Neural progenitor cell (in vitro differentiated cells): Measurements from ENCODE around the gene MAN2B2. TPM values are rescaled to one million over a fixed set of nuclear protein-coding genes. Genes with fewer than 3 reads are reported as not detected.

Experiments used
- DNase-seq: peaks from one replicate; pipeline ENCODE4 v3.0.0-alpha.2; 2016; ENCODE audit warnings: low spot score
- H2AFZ ChIP-seq: fragments of 200-600 bp; sonication (generic); replicated peaks from 2 replicates; pipeline ENCODE4 v1.6.1; 2016; ENCODE audit warnings: antibody characterized with exemption
- H3F3A ChIP-seq: fragments of 200-600 bp; sonication (generic); 2 replicates; pipeline ENCODE4 v1.6.1; 2016; ENCODE audit warnings: antibody characterized with exemption, low read depth
- H3K27ac ChIP-seq: fragments of 200-600 bp; sonication (generic); 2 replicates; pipeline ENCODE4 v1.5.1; 2016; ENCODE audit warnings: mild to moderate bottlenecking
- H3K27me3 ChIP-seq: fragments of 200-600 bp; sonication (generic); 2 replicates; pipeline ENCODE4 v1.6.1; 2016; ENCODE audit warnings: mild to moderate bottlenecking, moderate library complexity
- H3K36me3 ChIP-seq: fragments of 200-600 bp; sonication (generic); 2 replicates; pipeline ENCODE4 v1.5.1; 2016
- H3K4me1 ChIP-seq: fragments of 200-600 bp; sonication (generic); 2 replicates; pipeline ENCODE4 v1.6.1; 2016; ENCODE audit warnings: mixed run types
- H3K4me2 ChIP-seq: fragments of 200-600 bp; sonication (generic); 2 replicates; pipeline ENCODE4 v1.6.1; 2016
- H3K4me3 ChIP-seq: fragments of 200-600 bp; sonication (generic); 2 replicates; pipeline ENCODE4 v1.5.1; 2016
- H3K79me2 ChIP-seq: fragments of 200-600 bp; sonication (generic); 2 replicates; pipeline ENCODE4 v1.6.1; 2016; ENCODE audit warnings: low read depth
- H3K9ac ChIP-seq: fragments of 200-600 bp; sonication (generic); 2 replicates; pipeline ENCODE4 v1.6.1; 2016
- H3K9me3 ChIP-seq: fragments of 200-600 bp; sonication (generic); 2 replicates; pipeline ENCODE4 v1.5.1; 2016; ENCODE audit warnings: low read depth
- H4K20me1 ChIP-seq: fragments of 200-600 bp; sonication (generic); 2 replicates; pipeline ENCODE4 v1.6.1; 2016; ENCODE audit warnings: low read depth
- H3K27ac Mint-ChIP-seq: 3 replicates; pipeline ENCODE4 v1.8.0; 2021; ENCODE audit warnings: mixed read lengths
- H3K27me3 Mint-ChIP-seq: 2 replicates; pipeline ENCODE4 v1.8.0; 2022; ENCODE audit warnings: low read depth, mild to moderate bottlenecking, inconsistent platforms, moderate library complexity, mixed read lengths; ENCODE audit not compliant: insufficient read depth
- H3K36me3 Mint-ChIP-seq: 3 replicates; pipeline ENCODE4 v1.8.0; 2021; ENCODE audit warnings: mixed read lengths
- H3K4me1 Mint-ChIP-seq: 3 replicates; pipeline ENCODE4 v1.8.0; 2021; ENCODE audit warnings: mixed read lengths
- H3K4me3 Mint-ChIP-seq: 3 replicates; pipeline ENCODE4 v1.8.0; 2021; ENCODE audit warnings: mild to moderate bottlenecking, moderate library complexity, mixed read lengths
- H3K9me3 Mint-ChIP-seq: 3 replicates; pipeline ENCODE4 v1.8.0; 2020; ENCODE audit warnings: mixed read lengths
- EZH2 ChIP-seq: fragments of 200-600 bp; sonication (generic); IDR thresholded peaks from 2 replicates; pipeline ENCODE4 v1.6.1; 2017; ENCODE audit warnings: antibody characterized with exemption, mild to moderate bottlenecking, moderate library complexity
- EZH2phosphoT487 ChIP-seq: fragments of 200-600 bp; sonication (generic); IDR thresholded peaks from 2 replicates; pipeline ENCODE4 v1.6.1; 2017; ENCODE audit warnings: antibody characterized with exemption
- total RNA-seq: library from RNA; depleted of rRNA; stranded (reverse); fragments of >200 nt; gene quantifications from 2 replicates; pipeline ENCODE4 v1.2.3, GENCODE V29; 2015; ENCODE audit warnings: low replicate concordance
- TF ChIP-seq, protein P1 (sequence below): fragments of 200-600 bp; sonication (generic); IDR thresholded peaks from 2 replicates; pipeline ENCODE4 v1.5.1; 2017; ENCODE audit warnings: antibody characterized with exemption, mild to moderate bottlenecking

The MAN2B2 gene
- total RNA-seq, 1 donor from 2014 or later = 2.7 TPM

GRCh38 chr4:6659897-6660296 is 84.9 kb downstream of the MAN2B2 start:
- no peaks in the 10 kb centered on the region for H4K20me1 ChIP-seq
- H3K27me3 ChIP-seq = peaks cover 33% of the 10 kb centered on the region
- no peak overlapping the region for H3K27ac ChIP-seq
- H3K27me3 Mint-ChIP-seq = peaks cover 10% of the 10 kb centered on the region
- no peak for TF ChIP-seq EZH2phosphoT487
- no peak for TF ChIP-seq EZH2
- TF ChIP-seq, protein P1, sequence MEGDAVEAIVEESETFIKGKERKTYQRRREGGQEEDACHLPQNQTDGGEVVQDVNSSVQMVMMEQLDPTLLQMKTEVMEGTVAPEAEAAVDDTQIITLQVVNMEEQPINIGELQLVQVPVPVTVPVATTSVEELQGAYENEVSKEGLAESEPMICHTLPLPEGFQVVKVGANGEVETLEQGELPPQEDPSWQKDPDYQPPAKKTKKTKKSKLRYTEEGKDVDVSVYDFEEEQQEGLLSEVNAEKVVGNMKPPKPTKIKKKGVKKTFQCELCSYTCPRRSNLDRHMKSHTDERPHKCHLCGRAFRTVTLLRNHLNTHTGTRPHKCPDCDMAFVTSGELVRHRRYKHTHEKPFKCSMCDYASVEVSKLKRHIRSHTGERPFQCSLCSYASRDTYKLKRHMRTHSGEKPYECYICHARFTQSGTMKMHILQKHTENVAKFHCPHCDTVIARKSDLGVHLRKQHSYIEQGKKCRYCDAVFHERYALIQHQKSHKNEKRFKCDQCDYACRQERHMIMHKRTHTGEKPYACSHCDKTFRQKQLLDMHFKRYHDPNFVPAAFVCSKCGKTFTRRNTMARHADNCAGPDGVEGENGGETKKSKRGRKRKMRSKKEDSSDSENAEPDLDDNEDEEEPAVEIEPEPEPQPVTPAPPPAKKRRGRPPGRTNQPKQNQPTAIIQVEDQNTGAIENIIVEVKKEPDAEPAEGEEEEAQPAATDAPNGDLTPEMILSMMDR = no peak
- no peak for DNase-seq
- no peaks in the 10 kb centered on the region for H3K4me1 Mint-ChIP-seq
- H3K9ac ChIP-seq = no peak overlapping the region
- H2AFZ ChIP-seq = no peak overlapping the region
- peaks cover 2% of the 10 kb centered on the region for H3K9me3 Mint-ChIP-seq
- no peak overlapping the region for H3K27ac Mint-ChIP-seq
- H3K4me3 Mint-ChIP-seq = no peak overlapping the region
- no peaks in the 10 kb centered on the region for H3K36me3 Mint-ChIP-seq
- H3K36me3 ChIP-seq = no peaks in the 10 kb centered on the region
- no peaks in the 10 kb centered on the region for H3K9me3 ChIP-seq
- no peak overlapping the region for H3K4me2 ChIP-seq
- no peak overlapping the region for H3K4me3 ChIP-seq
- H3K79me2 ChIP-seq = no peaks in the 10 kb centered on the region
- no peaks in the 10 kb centered on the region for H3F3A ChIP-seq
- H3K4me1 ChIP-seq = no peaks in the 10 kb centered on the region

GRCh38 chr4:6660430-6660829 is 85.4 kb downstream of the MAN2B2 start:
- DNase-seq = no peak
- Mint-ChIP-seq H3K36me3 (no peaks in the 10 kb centered on the region), H3K27ac (no peak overlapping the region), H3K27me3 (peaks cover 10% of the 10 kb centered on the region), H3K4me1 (no peaks in the 10 kb centered on the region), H3K4me3 (no peak overlapping the region), H3K9me3 (peaks cover 2% of the 10 kb centered on the region)
- no peak overlapping the region for H2AFZ ChIP-seq
- H3K36me3 ChIP-seq = no peaks in the 10 kb centered on the region
- H3K9ac ChIP-seq = no peak overlapping the region
- no peak overlapping the region for H3K4me2 ChIP-seq
- no peak overlapping the region for H3K27ac ChIP-seq
- H3K27me3 ChIP-seq = peaks cover 33% of the 10 kb centered on the region
- no peaks in the 10 kb centered on the region for H4K20me1 ChIP-seq
- TF ChIP-seq, protein P1 = no peak
- TF ChIP-seq EZH2phosphoT487 (no peak), EZH2 (no peak)
- no peaks in the 10 kb centered on the region for H3F3A ChIP-seq
- H3K9me3 ChIP-seq = no peaks in the 10 kb centered on the region
- no peaks in the 10 kb centered on the region for H3K4me1 ChIP-seq
- H3K79me2 ChIP-seq = no peaks in the 10 kb centered on the region
- H3K4me3 ChIP-seq = no peak overlapping the region

DNA sequence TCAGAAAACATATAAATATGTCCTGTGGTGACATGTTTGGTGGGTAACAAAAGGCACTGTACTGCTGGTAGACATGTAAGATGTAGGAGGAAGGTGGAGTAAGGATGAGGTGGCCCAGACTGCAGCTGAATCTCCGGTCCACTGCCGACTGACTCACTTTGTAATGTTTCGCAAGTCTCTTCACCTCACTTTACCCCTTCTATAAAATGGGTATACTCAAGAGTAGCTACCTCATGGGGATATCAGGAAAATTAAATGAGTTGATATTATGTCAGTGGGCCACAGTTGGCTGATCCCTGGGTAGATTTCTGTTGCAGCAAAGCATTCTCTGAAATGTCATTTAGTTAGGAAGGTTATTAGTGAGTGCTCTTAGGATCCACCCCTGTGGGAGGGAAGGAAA is 87.6 kb downstream of the MAN2B2 start:
- Histone ChIP-seq H4K20me1 (no peaks in the 10 kb centered on the region), H3K27ac (no peak overlapping the region), H3K4me3 (no peak overlapping the region), H3K4me2 (no peak overlapping the region), H3K9me3 (no peaks in the 10 kb centered on the region), H3K36me3 (no peaks in the 10 kb centered on the region), H3K9ac (no peak overlapping the region), H2AFZ (no peak overlapping the region), H3F3A (no peaks in the 10 kb centered on the region), H3K4me1 (no peaks in the 10 kb centered on the region), H3K79me2 (no peaks in the 10 kb centered on the region), H3K27me3 (peaks cover 33% of the 10 kb centered on the region)
- H3K9me3 Mint-ChIP-seq = peaks cover 2% of the 10 kb centered on the region
- DNase-seq = no peak
- peaks cover 14% of the 10 kb centered on the region for H3K27me3 Mint-ChIP-seq
- H3K27ac Mint-ChIP-seq = peak overlapping the region; percentile 69
- TF ChIP-seq EZH2 (no peak), EZH2phosphoT487 (no peak)
- TF ChIP-seq, protein P1 = no peak
- H3K4me1 Mint-ChIP-seq = no peaks in the 10 kb centered on the region
- no peaks in the 10 kb centered on the region for H3K36me3 Mint-ChIP-seq
- H3K4me3 Mint-ChIP-seq = no peak overlapping the region
